NCI-H2029 treated with DMSO at 0.1 percent for 48 hours (cell line): ENCODE results near the gene FRAS1.
"Not testable (repeated sequence)": the region's sequence is repeated elsewhere in the genome, so short reads cannot be mapped to it uniquely, and the experiment has no call there.

Experiments
- DNase-seq: peaks from one replicate; lab custom pipeline; 2025; lab: John Stamatoyannopoulos, UW

Gene FRAS1

DNA sequence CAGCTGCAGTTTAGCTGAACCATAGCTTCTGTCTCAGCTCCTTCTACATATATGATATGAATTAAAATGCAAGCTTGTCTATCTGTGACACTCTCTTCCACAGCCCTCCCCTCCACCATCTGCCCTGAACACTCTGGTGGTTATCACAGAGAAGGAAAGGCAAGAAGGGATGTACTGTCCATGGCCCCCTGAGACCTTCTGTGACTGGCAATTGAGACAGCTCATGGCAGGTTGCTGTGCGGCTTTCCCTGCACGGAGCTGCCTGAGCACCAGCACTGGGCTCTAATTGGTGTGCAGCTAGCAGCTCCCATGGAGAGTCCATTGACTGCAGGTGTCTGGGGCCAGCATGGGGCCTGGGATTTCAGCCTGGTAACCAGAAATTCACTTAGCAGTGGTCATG, 384.6 kb downstream of the FRAS1 start:
- DNase-seq = no peak

DNA sequence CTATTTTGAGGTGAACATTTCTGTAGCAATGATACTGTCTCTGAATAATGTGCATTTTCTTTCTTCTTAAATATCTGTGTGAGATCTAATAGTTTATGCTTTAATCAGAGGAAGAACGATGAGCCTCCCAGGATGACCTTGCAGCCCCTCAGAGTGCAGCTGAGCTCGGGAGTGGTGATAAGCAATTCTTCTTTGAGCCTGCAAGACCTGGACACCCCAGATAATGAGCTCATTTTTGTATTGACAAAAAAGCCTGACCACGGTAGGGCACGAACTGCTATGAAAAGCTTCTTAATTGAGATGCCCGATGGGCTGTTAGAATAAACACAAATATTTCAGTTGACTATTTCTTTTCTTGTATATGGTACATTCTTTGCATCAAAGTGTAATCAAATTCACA, 389.5 kb downstream of the FRAS1 start:
- DNase-seq = no peak

DNA sequence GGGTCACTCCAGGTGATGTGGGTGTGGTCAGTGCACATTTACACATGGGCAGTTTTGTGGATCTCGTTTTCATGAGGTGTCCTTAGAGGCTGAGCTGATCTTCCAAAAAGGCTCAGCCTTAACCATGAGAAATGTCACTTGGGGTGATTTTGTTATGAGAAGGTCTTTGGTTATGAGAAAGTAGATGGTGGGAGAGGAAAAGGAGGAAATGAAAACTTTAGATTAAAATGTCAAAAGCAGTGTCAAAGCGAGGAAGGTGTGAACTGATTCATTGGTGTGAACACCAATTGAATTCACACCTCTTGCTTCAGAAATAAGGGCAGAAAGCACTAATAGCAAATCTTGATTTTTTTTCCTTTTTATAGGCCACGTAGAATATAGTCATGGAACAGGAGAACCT, 394.3 kb downstream of the FRAS1 start:
- DNase-seq = no peak

- DNase-seq = no peak
Observed at GRCh38 chr4:78454016-78454415, 396.9 kb downstream of the FRAS1 start.

DNA sequence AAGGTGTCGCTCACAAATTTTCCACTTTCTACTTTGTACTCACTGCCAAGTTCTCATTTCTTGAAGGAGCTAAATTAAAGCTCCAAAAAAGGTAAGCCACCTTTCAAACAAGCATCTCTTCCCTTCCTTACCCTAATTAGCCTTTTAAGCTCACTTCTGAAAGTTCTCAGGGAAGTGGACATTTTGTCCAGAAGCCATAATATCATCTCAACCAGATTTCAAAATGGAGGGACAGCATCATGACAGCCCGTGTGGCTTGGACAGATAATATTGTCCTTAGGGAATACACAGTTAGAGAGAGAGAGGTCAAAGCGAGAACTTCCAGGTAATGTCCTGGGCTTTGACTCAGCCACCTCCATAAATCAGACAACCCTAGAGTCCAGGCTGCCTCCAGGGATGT, 400.6 kb downstream of the FRAS1 start:
- no peak for DNase-seq

- DNase-seq = no peak
Observed at GRCh38 chr4:78459327-78459726, 402.2 kb downstream of the FRAS1 start.

DNA sequence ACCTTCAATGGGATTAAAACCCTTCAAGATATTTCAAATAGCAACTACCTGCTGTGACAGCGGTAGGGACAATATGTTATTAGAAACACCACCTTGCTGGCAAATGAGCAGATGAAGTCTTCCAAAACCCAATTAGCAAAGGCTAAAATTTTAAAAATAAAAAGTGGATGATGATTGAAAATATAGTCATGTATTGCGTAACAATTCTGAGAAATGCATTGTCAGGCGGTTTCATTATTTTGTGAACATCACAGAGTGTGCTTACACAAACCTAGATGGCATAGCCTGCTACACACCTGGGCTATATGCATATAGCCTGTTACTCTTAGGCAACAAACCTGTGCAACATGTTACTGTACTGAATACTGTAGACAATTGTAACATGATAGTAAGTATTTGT, 403.2 kb downstream of the FRAS1 start:
- no peak for DNase-seq

DNA sequence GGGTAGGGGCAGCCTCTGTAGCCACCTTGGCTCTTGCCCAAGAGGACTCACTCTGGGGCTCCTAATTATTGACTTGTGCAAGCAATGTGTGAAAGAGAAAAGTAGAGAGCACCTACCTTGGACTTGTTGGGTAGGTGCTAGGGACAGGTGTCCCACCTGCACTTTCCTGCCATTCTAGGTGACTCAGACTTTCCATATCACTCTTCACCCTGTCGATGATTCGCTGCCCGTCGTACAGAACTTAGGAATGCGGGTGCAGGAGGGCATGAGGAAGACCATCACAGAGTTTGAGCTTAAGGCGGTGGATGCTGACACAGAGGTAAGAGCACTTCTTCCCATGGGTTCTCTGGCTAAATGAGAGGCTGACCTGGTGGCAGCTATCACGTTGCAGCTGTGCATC, 407.1 kb downstream of the FRAS1 start:
- no peak for DNase-seq

- DNase-seq = not testable (repeated sequence)
Observed at GRCh38 chr4:78467223-78467622, 410.1 kb downstream of the FRAS1 start.

DNA sequence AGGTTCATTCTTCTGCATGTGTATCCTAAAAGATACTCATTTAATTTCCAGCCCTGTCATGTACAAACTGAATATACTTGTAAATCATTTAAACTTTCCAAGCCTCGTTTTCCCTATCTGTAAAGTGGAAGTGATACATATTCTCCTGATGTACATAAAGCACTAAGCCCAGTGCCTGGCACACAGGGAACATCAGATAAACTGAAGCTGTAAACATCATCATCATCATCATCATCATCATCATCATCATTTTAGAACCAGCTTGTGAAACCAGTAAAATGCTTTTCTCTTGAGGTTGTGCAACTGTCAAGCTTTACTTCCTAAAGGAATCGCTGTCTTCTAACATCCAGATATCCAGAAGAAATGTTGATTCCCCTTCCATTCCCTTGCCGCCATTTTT, 411.1 kb downstream of the FRAS1 start:
- no peak for DNase-seq

DNA sequence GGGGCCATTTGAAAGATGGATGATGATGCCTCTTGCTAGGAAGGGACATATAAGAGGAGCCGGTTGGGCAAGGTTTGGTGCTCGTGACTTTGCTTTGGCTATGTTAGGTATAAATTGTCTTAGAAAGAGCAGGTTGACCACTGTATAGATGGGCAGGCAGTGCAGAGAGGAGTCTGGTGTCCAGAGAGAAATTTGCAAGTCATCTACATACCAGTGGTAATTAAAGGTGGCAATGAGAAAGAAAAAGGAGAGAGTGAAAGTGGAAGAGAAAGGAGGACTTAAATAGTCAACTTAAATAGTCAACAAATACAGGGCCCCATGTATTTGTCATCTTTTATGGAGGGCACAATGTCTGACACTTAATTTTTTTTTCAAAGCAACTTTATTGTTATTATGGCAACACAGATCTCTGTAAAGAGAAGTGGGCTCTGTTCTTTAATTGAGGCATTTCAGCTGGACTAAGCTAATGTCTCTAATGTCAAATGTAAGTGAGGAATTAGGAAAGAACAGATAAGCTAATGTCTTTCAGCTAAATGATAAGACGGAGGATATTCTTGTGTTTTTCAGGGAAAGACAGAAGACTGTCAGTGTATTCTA, 419.1 kb downstream of the FRAS1 start:
- no peak for DNase-seq

- DNase-seq = no peak
Observed at GRCh38 chr4:78477276-78477675, 420.2 kb downstream of the FRAS1 start.

GRCh38 chr4:78478523-78478922, 421.4 kb downstream of the FRAS1 start:
- DNase-seq = no peak

GRCh38 chr4:78480286-78480685, 423.2 kb downstream of the FRAS1 start:
- no peak for DNase-seq

DNA sequence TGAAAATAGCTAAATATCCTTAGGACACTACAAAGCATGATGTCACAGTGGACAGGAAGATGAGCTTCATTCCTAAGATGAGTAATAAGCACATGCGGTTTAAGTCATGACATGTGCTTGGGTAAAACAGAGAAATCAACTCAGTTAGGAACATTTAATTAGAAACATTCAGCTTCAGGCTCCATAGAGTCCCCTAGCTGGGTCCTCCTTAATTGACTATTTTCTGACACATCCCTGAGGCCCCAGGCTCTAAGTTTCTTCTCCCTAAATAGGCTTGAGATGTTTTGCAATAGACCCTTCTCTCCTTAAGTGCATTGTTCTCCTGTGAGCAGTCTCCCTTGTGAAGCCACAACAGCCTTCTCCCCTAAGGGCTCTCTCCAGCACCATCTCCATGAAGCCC, 424.1 kb downstream of the FRAS1 start:
- DNase-seq = no peak

- no peak for DNase-seq
Observed at GRCh38 chr4:78482281-78482680, 425.2 kb downstream of the FRAS1 start.

- no peak for DNase-seq
Observed at GRCh38 chr4:78483811-78484210, 426.7 kb downstream of the FRAS1 start.

GRCh38 chr4:78484574-78484973, 427.5 kb downstream of the FRAS1 start:
- DNase-seq = no peak

- no peak for DNase-seq
Observed at GRCh38 chr4:78493731-78494130, 436.6 kb downstream of the FRAS1 start.

DNA sequence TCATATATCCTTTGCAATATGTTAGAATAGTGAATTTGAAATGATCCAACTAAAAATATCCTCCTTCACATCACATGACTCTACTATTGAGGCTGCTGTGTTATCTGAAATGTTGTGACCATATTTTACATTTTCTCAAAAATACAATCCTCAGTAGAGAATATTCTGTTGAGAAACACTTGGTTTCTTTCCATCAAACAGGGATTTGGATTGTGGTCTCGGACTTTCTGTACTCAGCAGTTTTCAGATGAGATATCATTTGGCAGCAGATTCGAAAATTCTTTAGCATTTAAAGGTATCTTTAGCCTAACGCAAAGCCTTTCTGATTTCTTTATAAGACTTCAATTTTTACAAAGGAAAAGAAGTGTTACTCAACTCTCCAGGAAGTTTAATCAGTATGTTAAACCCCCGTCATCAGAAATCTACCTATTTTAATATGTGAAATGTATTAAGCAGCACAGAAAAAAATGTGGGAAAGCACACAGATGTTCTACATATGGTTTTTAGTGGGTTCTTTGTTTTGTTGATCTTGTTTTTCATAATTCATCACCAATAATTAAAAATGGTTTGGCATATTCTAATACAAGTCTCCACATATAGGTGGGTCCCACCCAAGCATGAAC, 439.0 kb downstream of the FRAS1 start:
- DNase-seq = no peak

DNA sequence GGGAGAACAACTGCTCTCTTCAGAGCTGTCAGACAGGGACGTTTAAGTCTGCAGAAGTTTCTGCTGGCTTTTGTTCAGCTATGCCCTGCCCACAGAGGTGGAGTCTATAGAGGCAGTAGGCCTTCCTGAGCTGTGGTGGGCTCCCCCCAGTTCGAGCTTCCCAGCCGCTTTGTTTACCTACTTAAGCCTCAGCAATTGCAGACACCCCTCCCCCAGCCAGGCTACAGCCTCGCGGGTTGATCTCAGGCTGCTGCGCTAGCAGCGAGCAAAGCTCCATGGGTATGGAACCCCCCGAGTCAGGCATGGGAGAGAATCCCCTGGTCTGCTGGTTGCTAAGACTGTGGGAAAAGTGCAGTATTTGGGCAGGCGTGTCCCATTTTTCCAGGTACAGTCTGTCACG, 449.1 kb downstream of the FRAS1 start:
- not testable (repeated sequence) for DNase-seq

DNA sequence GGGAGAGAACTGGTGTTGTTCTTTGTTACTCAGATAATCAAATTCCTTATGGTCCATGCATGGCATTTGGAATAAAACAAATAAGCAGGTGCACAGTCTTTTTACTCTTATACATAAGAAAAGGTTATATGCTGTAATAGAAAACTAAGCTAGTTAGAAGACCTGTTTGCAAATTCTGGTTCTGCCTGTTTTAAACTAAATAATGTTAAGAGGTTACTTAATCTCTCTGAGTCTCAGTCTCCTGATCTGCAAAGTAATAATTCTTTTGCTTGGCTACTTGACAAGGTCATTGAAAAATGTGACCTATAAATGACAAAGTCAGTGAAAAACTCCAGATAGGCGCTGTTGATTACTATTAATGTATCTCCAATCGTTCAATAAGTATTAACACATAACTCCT, 451.9 kb downstream of the FRAS1 start:
- no peak for DNase-seq

DNA sequence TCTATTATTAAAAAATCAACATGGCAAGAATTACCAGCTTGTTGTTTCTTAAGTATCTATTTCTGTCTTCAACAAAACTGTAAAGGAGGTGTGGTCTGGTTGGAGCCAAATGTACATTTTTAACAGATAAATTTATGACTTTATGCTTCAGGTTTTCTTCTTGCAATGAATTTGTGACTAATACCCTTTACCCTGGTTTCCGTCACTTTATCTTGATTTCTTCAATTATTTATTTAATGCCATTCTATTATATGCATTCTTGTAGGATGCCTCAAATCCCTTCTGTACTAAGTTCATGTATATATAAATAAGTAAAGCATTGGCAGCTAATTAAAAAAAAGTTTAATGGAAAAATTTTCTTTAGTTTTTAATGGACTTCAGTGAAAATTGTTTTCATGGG, 453.0 kb downstream of the FRAS1 start:
- no peak for DNase-seq

DNA sequence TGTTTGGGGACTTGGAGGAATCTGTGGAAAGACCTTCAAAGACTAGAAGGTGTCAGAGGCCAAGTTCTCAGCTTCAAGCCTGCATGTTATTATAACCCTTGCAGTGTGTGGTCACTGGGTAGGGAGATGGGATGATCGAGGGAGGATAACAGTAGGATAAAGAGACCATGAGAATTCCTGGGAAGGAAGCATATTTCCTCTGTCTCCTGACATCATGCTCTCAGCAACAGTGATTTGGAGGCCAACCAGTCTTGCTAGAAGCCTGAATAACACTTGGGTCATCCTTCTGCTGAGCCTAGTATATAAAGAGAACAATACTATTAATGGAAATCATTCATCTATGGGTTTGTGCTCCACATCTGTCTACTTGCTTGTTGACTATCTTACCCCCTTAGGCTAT, 453.6 kb downstream of the FRAS1 start:
- no peak for DNase-seq
